HG03442 (cell line): ENCODE measurements around the gene TF.
"Not testable (repeated sequence)": the region's sequence is repeated elsewhere in the genome, so short reads cannot be mapped to it uniquely, and the experiment has no call there.

Experiments used
- ATAC-seq: cut with Tn5 transposase; IDR thresholded peaks from one replicate; pipeline ENCODE4 v1.9.1; 2021; ENCODE audit warnings: mild to moderate bottlenecking, moderate library complexity; ENCODE audit not compliant: unreplicated experiment

The TF gene

DNA sequence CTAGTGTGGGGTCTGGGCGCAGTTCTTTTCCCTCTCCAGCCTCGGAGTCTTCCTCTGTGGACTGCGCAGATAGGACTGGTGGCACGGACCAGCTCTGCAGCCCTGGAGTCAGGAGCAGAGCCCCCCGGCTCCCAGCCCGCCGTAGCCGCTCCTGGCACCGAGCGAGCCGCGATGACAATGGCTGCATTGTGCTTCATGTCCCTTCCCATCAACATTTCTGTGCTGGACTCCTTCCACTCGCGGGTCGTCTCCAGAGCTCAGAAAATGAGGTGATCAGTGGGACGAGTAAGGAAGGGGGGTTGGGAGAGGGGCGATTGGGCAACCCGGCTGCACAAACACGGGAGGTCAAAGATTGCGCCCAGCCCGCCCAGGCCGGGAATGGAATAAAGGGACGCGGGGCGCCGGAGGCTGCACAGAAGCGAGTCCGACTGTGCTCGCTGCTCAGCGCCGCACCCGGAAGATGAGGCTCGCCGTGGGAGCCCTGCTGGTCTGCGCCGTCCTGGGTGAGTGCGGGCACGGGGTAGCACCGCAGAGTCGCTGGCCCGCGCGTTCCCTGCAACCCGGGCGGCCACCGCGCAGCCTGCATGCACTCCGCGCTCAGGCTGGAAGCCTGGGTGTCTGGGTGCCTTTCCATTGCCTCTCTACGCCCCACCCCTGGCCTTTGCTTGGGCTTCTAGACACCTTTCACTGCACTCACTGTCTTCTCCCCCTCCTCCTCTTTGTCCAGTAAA lies at the start of gene TF:
Gene TF, plus strand, starts transcription at position 413 of the 731 bp plus-strand sequence. Its CDS starts 48 bp downstream, at position 461.
- ATAC-seq = no peak

DNA sequence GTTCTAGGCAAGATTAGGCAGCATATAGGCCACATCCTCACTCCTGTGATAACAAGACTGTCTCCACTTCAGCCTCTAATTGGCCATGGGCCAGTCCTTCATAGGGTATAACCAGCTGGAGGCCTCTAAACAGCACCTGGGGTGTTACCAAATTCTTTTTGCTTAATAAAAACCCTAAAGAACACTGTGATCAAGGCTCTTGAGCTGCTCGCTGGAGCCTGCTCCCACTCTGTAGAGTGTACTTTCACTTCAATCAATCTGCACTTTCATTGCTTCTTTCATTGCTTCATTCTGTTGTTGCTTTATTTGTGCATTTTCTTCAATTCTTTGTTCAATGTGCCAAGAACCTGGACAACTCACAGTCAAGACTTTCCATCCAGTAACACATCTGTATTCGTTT lies 48.2 kb upstream of the TF start:
- ATAC-seq = no peak

DNA sequence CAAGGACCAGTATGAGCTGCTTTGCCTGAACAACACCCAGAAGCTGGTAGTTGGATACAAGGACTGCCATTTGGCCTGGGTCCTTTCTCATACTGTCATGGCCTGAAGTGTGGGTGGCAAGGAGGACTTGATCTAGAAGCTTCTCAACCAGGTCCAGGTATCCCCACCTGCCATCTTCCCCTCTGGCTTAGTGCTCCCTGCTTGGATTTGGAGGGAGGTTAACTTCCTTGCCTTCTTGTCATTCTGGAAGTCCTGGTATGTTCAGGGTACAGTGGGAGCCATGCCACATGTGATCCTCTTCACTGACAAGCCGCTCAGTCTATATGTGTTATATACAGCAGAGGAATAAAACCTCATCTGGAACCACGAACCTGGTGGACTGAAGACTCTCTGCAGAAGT lies 46.7 kb upstream of the TF start:
- ATAC-seq = no peak

DNA sequence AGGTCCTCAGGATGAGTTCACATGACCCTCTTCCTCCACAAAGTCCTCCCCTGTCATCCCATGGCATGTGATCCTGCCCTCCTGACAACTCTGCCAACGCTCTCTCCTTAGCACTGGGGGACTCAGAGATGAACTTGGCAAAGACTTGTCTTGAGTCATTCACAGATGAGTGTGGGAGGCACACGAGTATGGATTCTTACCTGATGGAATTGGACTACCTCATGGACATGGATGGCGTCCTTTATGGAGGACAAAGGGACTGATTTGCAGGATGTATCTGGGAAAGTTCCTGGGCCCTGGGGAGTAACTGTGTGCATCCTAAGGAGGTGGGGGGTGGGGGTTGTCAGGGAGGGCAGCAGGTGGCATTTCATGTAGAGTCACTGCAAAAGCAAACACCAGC lies 46.3 kb upstream of the TF start:
- ATAC-seq = no peak

DNA sequence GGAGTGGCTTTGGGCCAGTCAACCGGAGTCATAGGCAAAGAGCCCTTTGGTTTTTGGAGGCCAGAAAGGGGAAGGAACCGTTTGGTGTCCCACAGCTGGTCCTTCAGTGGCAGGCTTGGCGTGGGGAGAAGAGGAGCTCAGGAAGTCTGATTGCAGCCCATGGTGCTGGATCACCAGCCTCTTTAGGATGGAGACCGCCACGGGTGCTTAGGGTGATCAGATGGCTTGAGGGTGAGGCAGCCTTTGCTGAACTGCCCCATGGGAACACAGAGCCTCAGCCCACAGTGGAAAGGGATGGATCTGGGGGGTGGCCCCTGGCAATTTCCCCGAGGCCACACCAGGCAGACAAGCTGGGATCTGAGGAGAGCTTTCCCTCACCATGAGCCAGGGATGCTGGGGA lies 45.8 kb upstream of the TF start:
- no peak for ATAC-seq

- ATAC-seq = no peak
These were observed 44.5 kb upstream of the TF start for GRCh38 chr3:133701435-133702358.

GRCh38 chr3:133703915-133704314 lies 42.3 kb upstream of the TF start:
- no peak for ATAC-seq

DNA sequence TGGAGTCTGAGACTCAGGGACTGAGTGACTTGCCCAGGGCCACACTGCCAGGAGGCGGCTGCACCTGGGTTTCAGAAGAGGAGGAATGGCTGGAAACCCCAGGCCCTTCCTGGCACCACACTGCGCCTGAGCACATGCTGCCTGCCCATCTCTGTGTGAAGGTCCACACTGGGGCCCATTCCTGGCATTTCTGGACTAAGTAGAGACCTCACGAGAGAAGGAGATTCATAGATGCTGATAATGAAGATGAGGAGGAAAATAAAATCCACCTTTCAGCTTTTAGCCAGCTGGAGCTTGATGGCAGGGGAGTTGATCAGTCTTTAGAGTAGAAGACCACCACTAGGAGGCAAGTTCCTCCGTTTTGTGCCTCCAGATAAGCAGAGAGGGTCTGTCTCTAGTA lies 40.2 kb upstream of the TF start:
- no peak for ATAC-seq

DNA sequence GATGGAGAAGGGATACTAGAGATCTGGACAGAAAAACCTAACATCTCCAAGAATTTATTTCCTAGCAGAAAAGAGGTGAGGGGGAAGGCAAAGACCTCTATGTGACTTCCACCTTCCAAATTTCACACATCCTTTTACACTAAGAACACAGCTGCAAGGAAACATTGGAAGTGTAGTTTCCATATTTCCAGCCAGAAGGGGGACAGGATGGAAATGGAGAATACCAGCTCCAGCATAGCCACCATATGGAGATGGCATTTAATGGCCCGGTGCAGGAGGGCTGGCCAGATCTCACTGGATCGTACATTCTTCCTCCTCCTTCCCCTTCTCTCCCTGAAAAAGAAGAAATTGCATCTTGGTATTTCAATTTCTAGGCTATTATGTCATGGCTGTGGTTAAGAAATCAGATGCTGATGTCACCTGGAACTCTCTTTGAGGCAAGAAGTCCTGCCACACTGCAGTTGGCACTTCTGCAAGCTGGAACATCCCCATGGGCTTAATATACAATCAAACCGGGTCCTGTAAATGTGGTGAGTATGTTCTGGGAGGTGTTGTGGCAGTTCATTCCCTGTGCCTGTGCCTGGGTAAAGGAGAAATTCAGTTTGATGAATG lies 36.9 kb upstream of the TF start:
- ATAC-seq = no peak

GRCh38 chr3:133711013-133711412 lies 35.2 kb upstream of the TF start:
- no peak for ATAC-seq

DNA sequence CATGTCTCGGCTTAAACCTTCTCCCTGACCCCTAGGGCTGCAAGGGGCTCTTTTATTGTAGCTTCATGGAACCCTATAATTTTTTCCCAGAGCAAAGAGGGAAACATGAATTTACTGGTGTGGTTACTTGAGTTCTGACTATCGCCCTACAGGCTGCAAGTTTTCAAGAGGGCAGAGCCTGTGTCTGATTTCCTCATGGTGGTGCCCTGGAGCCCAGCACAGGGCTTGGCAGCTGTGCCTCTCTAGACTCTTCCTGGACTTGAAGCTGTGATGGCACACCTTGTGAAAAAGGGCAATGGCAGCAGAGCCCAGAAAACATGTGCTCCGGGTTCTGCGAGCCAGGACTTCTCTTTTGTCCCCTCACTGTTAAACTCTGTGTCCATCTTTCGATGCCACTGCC lies 34.2 kb upstream of the TF start:
- no peak for ATAC-seq

- ATAC-seq = no peak
These were observed 32.8 kb upstream of the TF start for GRCh38 chr3:133713347-133713746.

DNA sequence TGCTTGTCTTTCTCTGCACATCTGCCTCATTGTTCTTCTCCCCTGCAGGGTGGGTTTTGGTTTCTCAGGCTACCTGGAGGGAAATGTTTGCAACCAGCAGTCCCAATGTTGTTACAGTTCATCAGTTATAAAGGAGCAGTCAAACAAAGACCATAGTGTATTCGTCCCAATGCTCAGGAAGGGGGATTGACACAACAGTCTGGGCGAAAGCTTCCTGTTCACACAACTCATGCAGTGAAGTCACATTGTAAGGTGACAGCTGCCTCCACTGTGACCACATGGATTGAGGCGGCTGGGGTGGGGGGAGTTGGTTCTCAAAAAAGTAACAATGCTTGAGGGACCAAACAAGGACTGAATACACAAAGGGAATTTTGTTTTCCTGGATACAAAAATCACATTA lies 28.8 kb upstream of the TF start:
- no peak for ATAC-seq

GRCh38 chr3:133722935-133723334 lies 23.3 kb upstream of the TF start:
- ATAC-seq = no peak

GRCh38 chr3:133730993-133731392 lies 15.2 kb upstream of the TF start:
- no peak for ATAC-seq

- not testable (repeated sequence) for ATAC-seq
These were observed 14.0 kb upstream of the TF start for GRCh38 chr3:133732231-133732630.

DNA sequence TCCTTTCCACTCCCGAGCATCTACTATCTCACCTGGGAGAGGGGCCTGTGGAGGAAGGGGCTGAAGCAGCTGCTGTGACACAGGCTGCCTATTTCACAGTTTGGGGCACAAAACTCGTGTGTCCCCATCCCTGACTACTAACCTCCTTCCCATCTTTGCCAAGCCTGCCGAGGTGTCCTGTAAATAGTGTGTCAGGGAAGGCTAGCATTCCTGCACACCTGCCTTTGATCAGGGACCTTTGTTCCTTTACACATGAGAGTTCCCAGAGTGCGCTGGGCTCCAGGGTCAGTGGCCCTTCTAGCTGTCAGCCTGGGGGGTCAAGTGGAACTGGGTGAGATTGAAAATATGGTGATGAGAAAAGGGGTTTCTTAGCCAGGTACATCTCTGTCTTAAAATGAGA lies 13.0 kb upstream of the TF start:
- no peak for ATAC-seq

DNA sequence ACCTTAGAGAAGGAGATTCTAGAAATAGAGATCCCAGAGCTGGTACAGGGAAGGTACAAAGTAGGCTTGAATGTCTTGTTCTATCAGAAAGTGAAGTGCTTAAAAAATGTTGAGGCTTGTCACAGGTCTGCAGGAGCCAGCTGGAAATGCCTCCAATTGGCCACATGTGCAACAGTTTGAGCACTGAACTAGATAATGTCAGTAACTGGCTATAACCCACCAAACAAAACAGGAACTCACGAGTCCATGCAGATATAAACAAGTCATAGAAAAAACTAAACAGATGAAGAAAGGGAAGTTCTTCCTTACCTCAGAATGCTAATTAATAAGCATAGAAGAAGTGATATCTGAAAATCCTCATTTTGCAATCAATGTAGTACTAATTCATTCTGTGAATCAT lies 11.9 kb upstream of the TF start:
- ATAC-seq = no peak

DNA sequence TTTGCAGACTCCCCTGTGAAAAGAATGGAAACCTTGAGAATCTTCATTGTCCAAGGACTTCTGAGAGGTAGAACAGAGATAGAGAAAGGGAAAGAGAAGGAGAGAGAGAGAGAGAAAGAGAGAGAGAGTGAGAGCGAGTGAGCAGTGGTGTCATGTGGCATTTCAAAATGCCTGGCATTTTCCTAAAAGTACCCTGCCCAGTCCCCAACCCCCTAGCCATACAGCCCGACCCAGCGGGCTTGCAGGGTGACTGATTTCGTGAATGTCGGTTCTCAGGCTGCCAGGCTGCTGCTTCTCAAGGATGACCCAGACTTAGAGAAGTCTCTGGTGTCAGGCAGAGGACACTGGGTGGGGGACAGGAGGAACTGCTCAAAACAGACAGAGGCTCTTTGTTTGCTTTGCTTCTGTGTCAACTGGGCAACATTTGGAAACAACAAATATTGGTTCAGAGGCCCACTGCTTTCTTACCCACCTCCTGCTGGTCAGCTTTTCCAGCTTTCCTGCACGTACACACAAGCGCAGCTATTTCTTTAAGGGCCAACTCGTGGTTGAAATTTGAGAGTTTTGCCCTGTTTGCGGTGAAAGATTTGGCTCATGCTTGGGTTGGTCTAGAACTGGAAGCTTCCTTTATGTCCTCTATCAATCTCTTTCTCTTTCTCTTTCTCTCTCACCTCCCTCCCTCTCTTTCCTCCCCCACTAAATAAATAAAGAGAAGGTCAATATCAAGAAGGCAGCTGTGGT lies 3.7 kb upstream of the TF start:
- ATAC-seq = no peak

GRCh38 chr3:133744241-133744640 lies 2.0 kb upstream of the TF start:
- no peak for ATAC-seq

DNA sequence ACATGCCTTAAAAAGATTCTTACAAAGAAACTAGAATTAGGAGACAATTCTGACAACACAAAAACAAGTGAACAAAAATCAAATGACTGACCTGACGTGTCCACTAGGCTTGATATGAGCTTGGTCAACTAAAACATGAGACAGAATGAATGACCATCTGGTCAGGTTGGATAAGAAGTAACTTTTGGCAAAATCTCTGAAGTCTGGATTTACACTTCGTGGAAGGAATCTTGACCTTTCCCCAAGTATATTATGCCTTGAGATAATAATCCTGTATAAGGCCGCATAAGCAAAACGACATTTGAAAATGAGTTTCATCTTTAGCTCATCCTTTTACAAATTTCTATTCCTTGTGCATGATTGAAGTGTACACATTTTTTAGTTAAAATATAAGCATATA lies 1.1 kb upstream of the TF start:
- ATAC-seq = no peak
